HepG2 (cell line): ENCODE measurements around the gene ATP11C.

Experiments
- ARNTL ChIP-seq: sonication (generic); formaldehyde crosslinking; IDR thresholded peaks from 2 replicates; pipeline ENCODE4 v1.4.0; 2020; ENCODE audit warnings: mild to moderate bottlenecking, missing genetic modification reagents
- ATF7-NPFF ChIP-seq: sonication (generic); formaldehyde crosslinking; IDR thresholded peaks from 2 replicates; pipeline ENCODE4 v1.8.1; 2023; ENCODE audit warnings: mild to moderate bottlenecking, low read depth, missing genetic modification reagents, moderate library complexity
- GLI4 ChIP-seq: sonication (generic); formaldehyde crosslinking; IDR thresholded peaks from 2 replicates; pipeline ENCODE4 v1.5.1; 2020; ENCODE audit warnings: missing genetic modification reagents, mild to moderate bottlenecking, moderate library complexity, borderline replicate concordance
- HCFC1 ChIP-seq: fragments of 150-350 bp; IDR thresholded peaks from 2 replicates; pipeline ENCODE4 v1.6.1; 2014; ENCODE audit warnings: low read depth, low read length
- JUNB ChIP-seq: sonication (generic); formaldehyde crosslinking; IDR thresholded peaks from 2 replicates; pipeline ENCODE4 v1.8.0; 2022; ENCODE audit warnings: missing genetic modification reagents, mild to moderate bottlenecking, borderline replicate concordance
- ZNF510 ChIP-seq: sonication (generic); formaldehyde crosslinking; IDR thresholded peaks from 2 replicates; pipeline ENCODE4 v1.4.0; 2020; ENCODE audit warnings: low read depth, mild to moderate bottlenecking, missing genetic modification reagents
- ZNF589 ChIP-seq: sonication (generic); formaldehyde crosslinking; conservative IDR thresholded peaks from 2 replicates; pipeline ENCODE4 v1.8.0; 2022; ENCODE audit warnings: mild to moderate bottlenecking, moderate library complexity, missing genetic modification reagents
- TF ChIP-seq, protein P1 (sequence below): sonication (generic); formaldehyde crosslinking; IDR thresholded peaks from 2 replicates; pipeline ENCODE4 v1.8.1; 2023; ENCODE audit warnings: mild to moderate bottlenecking, missing genetic modification reagents, borderline replicate concordance

DNA sequence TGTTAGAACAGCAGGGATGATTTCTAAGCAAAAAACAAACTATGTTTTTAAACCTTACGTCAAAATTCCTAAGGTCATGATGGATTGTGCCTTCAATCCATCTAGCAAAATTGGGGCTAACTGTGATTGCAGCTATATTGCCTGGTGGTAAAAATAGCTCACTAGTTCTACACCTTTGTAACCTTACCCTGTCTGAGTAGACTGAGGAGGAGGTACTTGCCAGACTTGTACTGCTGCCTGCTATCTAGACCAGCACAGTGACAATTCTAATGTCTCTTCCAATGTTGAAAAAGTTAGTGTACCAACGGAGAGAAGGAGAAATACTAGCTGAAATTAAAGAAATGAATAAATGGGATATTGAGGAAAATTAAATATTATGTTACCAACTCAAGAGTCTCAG, 30.3 kb downstream of the ATP11C start:
- TF ChIP-seq JUNB (CRISPR knock-in tag), result no peak
- TF ChIP-seq ARNTL (CRISPR knock-in tag), result no peak
- no peak for TF ChIP-seq ZNF510 (CRISPR knock-in tag)
- TF ChIP-seq, protein P1, sequence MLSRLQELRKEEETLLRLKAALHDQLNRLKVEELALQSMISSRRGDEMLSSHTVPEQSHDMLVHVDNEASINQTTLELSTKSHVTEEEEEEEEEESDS (CRISPR knock-in tag), result no peak
- TF ChIP-seq GLI4 (CRISPR knock-in tag), result no peak
- no peak for TF ChIP-seq HCFC1
- no peak for TF ChIP-seq ZNF589 (CRISPR knock-in tag)
- no peak for TF ChIP-seq ATF7-NPFF (CRISPR knock-in tag)
